COLO668 (cell line): ENCODE measurements around the gene PANX2.
A peak's percentile ranks its signal among the peaks of the same experiment; 100 is the strongest.

Source experiments
- DNase-seq: peaks from one replicate; lab custom pipeline; 2025; ENCODE audit not compliant: unreplicated experiment; lab: John Stamatoyannopoulos, UW

PANX2 gene

DNA sequence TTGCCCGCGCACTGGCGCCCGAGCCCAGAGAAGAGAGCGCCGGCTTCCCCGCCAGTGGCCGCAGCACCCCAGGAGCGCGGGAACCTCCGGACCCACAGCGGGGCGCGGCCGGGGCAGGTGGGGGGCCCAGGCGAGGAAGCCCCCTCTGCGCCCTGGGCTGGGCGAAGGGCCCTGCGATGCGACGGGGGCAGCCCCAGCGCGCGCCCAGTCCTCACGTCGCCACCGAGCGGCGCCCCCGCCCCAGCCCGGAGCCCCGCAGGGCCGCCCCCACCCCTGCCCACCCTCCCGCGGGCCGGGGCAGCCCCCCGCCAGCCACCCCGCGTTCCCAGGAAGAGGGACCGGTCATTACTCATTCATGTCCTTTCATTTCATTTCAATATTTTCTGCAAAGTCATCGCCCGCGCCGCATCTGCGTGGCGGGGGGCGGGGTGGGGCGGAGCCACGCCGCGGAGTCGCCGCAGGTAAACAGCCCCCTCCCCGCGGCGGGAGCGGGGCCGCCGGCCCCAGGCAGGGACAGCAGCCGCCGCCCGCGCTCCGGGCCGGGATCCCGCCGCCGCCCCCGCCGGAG lies 673 bp upstream of the PANX2 start:
- peak; percentile 52 for DNase-seq

DNA sequence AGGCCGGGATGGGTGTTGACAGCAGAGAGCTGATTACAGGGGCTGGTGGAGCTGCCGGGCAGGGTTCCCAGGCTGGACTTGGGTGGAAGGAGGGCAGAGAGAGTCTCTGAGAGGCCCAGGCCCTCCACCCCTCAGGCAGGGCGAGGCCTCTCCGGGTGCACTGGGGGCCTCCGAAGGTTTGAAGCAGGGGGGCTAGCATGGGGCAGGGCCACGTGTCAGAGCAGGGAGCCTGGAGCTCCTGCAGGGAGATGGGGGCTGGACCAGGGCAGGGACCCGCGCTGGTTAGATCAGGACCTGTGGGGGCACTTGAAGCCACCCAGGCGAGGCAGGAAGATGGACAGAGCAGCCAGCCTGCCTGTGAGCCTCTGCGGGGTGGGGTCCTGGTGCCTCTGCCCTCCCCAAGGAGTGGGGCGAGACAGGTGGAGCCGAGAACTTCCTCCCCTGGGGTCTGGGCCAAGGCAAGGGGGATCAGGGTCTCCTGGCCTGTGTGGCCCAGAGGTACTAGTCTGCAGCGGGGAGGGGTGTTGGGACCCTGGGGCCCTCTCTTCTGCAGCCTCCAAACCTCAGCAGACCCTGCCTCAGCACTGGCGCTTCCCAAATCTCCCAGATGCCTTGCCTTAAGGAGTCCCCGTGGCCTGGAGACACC lies 911 bp downstream of the PANX2 start:
- DNase-seq, result no peak

DNA sequence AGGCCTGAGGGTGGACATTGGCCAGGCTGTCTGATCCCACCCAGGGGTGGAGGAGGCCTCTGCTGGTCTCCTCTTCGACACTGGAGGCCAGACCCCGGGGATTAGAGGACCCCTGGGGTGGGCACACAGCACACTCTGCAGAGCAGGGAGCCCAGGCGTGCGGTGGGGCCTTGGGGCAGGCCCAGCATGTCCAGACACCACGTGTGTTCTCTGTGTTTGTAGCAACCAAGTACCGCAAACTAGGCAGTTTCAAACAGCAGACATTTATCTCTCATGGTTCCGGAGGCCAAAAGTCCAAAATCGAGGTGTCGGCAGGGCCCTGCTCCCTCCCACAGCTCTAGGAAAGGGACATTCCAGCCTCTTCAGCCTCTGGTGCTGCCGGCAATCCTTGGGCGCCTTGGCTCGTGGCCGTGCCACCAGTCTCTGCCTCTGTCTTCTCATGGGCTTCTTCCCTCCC lies 1.5 kb downstream of the PANX2 start:
- no peak for DNase-seq

DNA sequence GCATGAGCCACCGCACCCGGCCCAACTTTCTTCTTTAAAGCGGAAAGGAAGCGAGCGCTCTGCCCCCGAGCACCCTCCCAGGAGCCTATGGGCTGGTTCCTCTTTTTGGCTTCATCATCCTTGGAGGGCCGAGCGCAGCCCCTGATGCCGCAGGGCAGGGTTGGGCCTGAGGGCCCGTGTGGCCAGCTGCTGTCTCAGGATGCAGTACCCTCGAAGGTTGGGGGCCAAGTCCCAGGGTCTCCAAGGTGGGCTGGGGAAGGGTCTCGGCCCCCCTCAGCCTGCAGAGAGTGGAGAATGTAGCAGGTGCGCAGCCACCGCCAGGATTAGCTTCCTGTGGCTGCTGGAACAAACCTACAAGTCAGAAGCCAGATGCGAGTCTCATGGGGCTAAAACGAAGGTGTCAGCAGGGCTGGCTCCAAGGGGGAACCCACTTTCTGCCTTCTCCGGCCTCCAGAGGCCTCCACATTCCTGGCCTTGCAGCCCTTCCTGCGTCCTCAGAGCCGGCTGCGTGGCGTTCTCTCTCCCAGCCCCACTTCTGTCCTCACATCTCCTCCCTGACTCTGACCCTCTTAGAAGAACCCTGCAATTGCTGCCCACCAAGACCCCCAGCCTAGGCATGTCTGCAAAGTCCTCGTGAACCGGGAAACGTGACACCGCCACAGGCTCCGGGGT lies 2.9 kb downstream of the PANX2 start:
- no peak for DNase-seq

DNA sequence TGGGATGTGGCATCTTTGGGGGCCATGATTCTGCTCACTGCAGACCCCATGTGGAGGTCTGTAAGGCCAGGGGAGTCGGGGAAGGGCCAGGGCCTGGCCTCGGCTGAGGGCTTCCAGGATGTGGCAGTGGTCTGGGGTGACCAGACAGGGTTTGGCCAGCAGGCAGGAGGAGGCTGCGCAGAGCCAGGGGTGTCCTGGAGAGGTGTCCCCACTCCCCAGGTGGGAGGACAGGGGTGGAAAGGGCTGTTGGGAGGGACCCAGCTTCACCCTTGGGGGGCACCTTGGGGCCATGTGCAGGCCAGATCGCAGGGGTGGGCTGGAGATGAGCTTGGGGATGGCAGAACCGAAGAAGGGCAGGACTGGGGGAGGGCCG lies 3.4 kb downstream of the PANX2 start:
- no peak for DNase-seq

DNA sequence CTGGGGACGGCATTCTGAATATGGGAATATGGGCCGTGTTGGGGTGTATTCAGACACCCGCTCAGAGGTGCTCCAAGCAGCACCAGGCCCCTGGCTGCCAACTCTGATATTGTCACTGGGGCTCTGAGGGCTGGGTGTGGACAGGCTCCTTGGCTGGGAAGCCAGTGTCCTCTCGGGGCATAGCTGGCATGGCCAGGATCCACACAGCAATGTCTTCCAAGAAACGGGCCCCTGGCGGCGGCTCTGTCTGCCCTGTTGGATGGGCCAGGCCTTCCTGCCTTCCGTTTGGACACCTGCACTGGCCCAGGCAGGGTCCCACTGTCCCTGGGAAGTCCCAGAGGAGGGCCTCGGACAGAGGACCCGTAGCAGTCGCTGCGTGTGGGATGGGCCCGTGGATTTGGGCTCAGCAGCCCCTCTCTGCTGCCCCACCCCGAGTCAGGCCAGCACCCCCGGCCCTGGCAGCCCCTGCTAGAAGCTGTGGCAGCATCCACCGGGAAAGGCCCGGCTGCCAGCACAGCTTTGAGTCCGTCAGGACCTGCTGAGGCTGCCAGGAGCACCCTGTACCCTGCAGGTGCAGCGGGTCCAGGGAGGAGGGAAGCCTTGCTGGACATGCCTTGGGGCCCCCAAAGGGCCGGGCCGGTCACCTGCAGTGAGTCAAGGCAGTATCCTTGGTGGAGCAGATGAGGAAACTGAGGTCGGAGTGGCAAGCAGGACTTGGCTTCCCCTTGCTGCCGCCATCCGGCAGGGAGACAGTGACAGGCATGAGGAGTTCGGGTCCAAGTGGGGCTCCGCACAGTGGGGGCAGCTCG lies 4.1 kb downstream of the PANX2 start:
- DNase-seq, result no peak

DNA sequence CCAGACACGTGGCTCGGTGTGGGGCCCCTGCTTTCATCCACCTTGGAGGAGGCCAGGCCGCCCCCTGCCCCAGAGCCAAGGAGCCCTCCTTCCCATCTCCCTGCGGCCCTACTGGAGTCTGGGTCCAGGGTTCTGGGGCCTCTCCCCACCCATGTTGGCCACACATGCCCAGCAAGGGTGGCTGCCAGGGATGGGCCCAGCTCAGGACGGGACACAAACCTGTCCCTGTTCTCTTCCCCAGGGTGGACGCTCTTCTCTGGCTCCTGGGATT lies 4.6 kb downstream of the PANX2 start:
- DNase-seq, result no peak

DNA sequence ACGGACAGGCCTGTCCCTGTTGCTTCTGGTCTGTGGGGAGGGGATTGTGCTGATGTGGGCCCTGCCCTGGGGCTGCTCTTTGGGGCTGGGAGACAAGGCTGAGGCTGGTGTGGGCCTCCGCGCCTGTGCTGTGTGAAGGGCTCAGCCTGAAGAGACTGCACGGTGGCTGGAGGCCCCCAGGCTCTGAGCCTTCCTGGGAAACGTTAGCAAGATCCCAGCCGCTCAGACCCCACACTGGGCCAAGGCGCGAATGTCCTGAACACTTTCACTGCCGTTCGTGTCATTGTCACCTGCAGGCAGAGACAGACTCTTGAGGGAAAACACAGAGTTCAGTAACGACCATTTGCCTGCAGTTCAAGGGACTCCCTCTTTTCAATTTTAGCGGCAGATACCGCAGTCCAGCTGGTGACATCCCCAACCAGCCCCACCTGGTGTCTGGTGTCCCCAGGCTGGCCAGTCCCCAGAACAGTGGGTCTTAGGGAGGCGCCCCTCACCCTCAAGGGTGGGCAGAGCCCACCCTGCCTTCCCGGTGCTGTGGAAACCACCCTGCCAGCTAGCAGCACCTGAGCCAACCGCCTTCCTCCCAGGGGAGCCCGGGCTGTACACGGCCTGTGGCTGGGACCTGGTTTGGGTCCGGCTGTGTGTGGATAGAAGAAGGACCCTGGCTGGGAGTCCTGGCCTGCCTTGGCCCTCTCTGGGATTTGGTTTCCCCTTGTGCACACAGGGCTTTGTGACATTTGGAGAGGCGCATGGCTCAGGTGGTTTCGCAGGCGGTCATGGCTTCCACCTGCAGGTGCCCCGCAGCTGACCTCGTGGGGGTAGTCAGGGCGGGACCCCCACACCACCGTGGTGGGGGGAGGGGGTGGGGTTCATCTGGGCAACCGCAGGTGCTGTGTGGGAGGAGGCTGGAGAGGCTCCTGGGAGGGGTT lies 5.7 kb downstream of the PANX2 start:
- DNase-seq, result no peak

DNA sequence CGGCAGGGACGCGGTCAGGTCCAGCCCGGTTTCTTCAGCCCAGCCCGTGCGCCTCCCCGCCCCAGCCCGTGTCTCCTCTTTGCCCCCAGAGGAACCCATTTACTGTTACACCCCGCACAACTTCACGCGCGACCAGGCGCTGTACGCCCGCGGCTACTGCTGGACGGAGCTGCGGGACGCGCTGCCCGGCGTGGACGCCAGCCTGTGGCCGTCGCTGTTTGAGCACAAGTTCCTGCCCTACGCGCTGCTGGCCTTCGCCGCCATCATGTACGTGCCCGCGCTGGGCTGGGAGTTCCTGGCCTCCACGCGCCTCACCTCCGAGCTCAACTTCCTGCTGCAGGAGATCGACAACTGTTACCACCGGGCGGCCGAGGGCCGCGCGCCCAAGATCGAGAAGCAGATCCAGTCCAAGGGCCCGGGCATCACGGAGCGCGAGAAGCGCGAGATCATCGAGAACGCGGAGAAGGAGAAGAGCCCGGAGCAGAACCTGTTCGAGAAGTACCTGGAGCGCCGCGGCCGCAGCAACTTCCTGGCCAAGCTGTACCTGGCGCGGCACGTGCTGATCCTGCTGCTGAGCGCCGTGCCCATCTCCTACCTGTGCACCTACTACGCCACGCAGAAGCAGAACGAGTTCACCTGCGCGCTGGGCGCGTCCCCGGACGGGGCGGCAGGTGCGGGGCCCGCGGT lies 6.5 kb downstream of the PANX2 start:
- no peak for DNase-seq

DNA sequence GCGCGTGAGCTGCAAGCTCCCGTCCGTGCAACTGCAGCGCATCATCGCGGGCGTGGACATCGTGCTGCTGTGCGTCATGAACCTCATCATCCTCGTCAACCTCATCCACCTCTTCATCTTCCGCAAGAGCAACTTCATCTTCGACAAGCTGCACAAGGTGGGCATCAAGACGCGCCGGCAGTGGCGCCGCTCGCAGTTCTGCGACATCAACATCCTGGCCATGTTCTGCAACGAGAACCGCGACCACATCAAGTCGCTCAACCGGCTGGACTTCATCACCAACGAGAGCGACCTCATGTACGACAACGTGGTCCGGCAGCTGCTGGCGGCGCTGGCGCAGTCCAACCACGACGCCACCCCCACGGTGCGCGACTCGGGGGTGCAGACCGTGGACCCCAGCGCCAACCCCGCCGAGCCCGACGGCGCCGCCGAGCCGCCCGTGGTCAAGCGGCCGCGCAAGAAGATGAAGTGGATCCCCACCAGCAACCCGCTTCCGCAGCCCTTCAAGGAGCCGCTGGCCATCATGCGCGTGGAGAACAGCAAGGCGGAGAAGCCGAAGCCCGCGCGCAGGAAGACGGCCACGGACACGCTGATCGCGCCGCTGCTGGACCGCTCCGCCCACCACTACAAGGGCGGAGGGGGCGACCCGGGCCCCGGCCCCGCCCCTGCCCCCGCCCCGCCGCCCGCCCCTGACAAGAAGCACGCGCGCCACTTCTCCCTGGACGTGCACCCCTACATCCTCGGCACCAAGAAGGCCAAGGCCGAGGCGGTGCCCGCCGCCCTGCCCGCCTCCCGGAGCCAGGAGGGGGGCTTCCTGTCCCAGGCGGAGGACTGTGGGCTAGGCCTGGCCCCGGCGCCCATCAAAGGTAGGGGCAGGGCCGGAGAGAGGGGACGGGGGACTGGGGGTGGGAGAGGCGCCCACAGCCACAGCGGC lies 7.3 kb downstream of the PANX2 start:
- DNase-seq, result no peak

DNA sequence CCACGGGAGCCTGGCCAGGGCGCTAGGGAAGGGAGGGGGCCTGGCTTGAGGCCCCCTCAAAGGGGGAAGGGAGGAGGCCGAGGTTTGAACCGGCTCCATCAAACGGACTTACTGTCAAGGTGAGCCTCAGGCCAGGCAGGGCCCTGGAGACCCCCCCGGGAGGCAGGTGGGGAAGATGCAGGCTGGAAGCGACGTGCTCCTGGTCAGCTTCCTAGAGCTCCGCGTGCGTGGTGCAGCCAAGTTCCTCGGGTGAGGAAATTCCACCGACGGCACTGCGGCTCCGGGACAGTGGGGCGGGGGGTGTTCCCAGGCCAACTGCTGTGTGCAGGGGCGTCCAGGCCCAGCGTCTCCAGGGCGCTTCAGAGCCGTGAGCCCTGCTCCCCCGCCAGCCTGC lies 7.9 kb downstream of the PANX2 start:
- no peak for DNase-seq

DNA sequence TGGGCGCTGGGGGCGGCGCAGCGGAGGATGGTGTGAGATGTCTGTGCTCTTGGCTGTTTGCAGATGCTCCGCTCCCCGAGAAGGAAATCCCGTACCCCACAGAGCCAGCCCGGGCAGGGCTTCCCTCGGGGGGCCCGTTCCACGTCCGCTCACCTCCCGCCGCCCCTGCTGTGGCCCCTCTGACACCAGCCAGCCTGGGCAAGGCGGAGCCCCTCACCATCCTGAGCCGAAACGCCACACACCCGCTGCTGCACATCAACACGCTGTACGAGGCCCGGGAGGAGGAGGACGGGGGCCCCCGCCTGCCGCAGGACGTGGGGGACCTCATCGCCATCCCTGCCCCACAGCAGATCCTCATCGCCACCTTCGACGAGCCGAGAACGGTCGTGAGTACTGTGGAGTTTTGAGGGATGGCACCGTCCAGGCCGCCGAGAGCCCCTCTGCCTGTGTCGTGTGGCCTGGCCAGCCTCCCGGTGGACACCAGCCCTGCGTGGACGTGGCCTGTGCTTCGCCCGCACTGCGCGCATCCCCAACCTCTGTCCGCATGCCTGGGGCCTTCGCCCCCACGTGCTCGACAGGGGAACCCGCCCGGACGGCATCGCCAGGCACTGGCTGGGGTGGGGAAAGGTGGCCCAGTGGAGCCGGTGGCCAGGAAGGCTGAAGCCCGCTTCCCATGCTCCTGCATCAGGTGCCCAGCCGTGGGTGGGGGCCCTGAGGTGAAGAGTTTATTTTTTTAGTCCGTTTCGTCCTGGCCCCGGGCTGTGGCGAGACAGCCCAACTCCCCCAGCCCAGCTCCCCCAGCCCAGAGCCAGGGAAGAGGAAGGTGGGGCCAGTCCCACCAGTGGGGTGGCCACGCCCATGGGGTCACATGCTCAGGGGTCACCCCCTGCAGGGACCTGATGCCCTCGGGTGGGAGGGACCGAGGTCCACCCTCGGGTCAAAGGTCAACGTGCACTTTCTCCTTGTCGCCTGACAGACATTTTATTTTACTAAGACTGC lies 8.6 kb downstream of the PANX2 start:
- DNase-seq, result no peak

DNA sequence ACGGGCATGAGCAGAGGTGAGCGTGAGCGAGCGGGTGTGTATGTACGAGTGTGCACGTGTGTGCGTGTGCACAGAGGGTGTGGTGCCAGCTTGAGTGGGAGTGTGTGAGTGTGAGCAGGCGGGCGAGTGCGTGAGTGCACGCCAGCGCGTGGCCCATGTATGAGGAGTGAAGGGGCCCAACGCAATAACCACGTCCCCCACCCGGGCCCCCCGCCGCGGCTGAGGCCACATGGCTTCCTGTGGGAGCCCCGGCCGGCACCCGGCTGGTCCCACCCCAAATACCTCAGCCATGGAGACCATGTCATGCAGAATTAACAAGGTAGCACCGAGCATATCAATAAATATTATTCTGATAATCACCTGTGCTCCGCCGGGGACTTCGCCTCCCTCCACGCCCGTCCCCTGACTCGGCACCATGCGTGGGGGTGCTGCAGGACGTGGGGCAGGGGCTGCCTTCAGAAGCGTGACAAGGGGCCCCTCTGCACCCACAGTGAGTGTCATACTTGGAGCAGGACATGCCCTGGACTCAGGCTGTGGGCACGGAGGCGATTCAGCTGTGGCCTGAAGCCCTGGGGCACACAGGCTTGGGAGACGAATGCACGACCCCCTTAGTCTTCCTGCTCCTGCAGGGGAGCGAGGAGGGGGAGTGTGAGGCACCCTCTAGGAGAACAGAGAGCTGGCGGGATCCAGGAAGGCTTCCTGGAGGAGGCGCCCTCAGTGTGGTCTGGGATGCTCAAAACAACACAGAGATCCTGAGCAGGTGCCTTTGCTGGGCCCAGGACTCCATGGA lies 9.6 kb downstream of the PANX2 start:
- no peak for DNase-seq

DNA sequence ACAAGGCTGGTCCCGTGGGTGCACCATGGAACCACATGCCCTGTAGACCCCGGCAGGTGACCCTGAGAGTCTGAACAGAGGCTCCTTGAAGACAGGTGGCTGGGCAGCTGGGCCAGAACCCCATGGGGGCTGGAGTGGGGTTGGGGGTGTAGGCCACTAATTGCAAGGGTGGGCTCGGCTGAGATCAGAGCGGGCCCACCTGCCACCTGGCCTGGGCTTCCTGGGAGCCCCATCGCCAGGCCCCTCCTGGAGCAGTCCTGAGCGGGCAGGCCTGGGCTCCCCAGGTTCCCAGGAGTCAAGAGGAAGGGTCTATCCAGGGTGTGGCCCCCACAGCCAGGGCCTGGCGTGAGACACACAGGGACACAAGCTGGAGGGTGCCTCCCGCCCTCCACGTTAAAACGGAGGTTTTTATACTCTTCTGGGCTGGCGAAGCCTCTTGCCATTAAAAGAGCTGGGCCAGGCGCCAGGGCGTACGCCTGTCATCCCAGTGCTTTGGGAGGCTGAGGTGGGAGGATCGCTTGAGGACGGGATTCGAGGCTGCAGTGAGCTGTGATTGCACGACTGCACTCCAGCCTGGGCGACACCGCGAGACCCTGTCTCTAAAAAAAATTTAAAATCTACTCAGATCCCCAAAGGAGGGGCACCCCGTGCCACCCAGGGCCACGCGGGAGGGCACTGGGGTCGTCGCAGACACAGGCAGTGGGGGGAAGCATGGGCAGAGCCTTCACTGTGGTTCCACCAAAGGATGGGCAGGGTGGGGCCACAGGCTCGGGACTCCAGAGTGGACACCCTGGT lies 10.4 kb downstream of the PANX2 start:
- DNase-seq, result no peak

DNA sequence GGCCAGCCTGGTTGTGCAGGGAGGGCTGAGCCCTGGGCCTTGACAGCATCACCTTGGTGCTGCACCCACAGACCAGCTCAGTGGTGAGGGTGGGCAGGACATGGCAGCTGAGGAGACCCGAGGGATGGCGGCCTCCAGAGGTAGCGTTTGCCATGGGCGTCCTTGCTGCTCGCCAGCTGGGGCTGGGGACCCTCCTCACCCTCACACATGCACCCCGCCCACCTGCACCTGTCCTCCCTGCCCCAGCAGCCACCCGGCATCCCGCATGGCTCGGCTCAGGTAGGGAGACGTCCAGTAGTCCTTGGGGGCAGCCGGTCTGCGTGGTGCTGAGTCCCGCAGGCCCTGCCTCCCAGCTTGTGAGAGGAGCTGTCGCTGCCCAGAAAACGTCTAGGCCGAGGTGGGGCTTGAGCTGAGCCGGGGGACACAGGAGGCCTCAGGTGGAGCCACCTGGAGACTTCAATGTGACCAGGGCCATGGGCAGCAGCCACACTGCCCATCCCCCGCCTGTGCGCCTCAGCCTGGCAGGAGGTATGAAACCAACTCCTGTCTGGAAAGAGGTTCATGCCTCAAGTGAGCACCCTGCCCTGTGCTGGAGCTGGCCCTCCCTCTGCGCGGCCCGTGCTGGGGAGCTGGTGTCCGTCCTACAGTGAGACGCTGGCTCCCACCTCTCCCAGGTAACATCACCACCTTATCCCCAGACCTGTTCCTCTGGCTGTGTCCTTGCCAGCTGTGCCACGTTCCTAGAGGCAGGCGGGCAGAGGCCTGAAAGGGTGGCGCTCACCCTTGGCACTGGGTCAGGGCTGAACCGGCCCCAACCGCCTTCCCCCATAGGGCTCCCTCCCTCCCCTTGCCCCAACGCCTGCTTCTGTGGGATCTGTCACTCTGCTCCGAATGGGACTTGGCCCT lies 11.9 kb downstream of the PANX2 start:
- peak; percentile 28 for DNase-seq
